ENCODE results near the gene SLC9A5. TPM values are rescaled to one million over a fixed set of nuclear protein-coding genes. Genes with fewer than 3 reads are reported as not detected.

SLC9A5 gene
- total RNA-seq, 1 experiment from 2014 or later = 5.6 TPM

DNA sequence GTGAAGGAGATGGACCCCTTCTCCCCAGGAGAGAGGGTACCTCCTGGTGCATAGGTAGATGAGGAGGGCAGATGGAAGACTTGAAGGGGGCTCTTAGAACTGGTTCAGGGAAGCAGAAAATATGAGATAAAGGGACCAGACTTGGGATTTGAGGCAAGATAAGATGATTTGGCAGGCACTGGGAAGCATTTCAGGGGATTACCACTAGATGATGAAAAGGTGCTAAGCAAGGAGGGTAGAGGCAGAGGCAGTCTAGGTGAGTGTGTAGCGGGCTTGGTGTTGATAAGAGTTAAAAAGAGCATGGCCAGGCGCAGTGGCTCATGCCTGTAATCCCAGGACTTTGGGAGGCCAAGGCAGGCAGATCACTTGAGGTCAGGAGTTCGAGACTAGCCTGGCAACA lies 14.4 kb downstream of the SLC9A5 start:
- ChIA-PET RAD21 (ENCODE audit: low non-redundant PET in 1 of 2, low total read pairs in 2 of 2, uncharacterized antibody in 2 of 2, unreplicated experiment in 2 of 2) (no interaction called here), CTCF (no interaction called here), POLR2A (no interaction called here)
- no TSS peak for BruUV-seq (replicated peaks)
- H3K4me3 ChIP-seq (replicated peaks in 1 of 2; ENCODE audit: low read depth in 1 of 2, low read length in 2 of 2) = no peak overlapping the region
- DNase-seq (ENCODE audit: low read depth, low spot score) (no peak), ATAC-seq (no peak)
- no peak for TF ChIP-seq TCF7L2 (IDR thresholded peaks at IDR 0.05; ENCODE audit: borderline replicate concordance, extremely low read depth, insufficient read depth, insufficient read length)
- TF ChIP-seq, protein P1, sequence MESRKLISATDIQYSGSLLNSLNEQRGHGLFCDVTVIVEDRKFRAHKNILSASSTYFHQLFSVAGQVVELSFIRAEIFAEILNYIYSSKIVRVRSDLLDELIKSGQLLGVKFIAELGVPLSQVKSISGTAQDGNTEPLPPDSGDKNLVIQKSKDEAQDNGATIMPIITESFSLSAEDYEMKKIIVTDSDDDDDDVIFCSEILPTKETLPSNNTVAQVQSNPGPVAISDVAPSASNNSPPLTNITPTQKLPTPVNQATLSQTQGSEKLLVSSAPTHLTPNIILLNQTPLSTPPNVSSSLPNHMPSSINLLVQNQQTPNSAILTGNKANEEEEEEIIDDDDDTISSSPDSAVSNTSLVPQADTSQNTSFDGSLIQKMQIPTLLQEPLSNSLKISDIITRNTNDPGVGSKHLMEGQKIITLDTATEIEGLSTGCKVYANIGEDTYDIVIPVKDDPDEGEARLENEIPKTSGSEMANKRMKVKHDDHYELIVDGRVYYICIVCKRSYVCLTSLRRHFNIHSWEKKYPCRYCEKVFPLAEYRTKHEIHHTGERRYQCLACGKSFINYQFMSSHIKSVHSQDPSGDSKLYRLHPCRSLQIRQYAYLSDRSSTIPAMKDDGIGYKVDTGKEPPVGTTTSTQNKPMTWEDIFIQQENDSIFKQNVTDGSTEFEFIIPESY (IDR thresholded peaks at IDR 0.05; ENCODE audit: extremely low read depth, insufficient replicate concordance, low read length) = no peak
- no peak for TF ChIP-seq YY1 (IDR thresholded peaks at IDR 0.05; ENCODE audit: extremely low read depth, insufficient replicate concordance, low read depth, low read length)
- no peaks in the 10 kb centered on the region for H3K36me3 ChIP-seq (ENCODE audit: control insufficient read depth in 1 of 2, insufficient read depth in 2 of 2, low read length in 2 of 2)
- H3K9ac ChIP-seq (ENCODE audit: low read length) = no peak overlapping the region
- H3K9me3 ChIP-seq (ENCODE audit: control insufficient read depth in 1 of 2, insufficient read depth in 1 of 2, low read depth in 1 of 2, low read length in 2 of 2) = no peaks in the 10 kb centered on the region
- peaks cover 14 to 15% of the 10 kb centered on the region in 2 experiments for H3K4me1 ChIP-seq (ENCODE audit: control insufficient read depth in 1 of 2, insufficient read depth in 2 of 2, low read length in 2 of 2)
- no peak overlapping the region for H3K27ac ChIP-seq (ENCODE audit: low read depth, low read length)
- no peaks in the 10 kb centered on the region for H3K9me2 ChIP-seq (ENCODE audit: insufficient read depth)
- no peaks in the 10 kb centered on the region for H4K20me1 ChIP-seq (ENCODE audit: insufficient read depth)
- H2AFZ ChIP-seq (ENCODE audit: low read depth, low read length, poor library complexity, severe bottlenecking) = no peak overlapping the region
- intact Hi-C loops (cut with micrococcal nuclease) = loop anchor here (5.0 kb wide), 1 partner anchor 134 kb away; no protein-coding TSS in a partner anchor
- H3K4me2 ChIP-seq (ENCODE audit: low read length) = no peak overlapping the region
- H3K79me2 ChIP-seq (ENCODE audit: insufficient read depth, low read length) = no peaks in the 10 kb centered on the region
- H3K27me3 ChIP-seq (ENCODE audit: insufficient read depth, low read length) = no peaks in the 10 kb centered on the region

DNA sequence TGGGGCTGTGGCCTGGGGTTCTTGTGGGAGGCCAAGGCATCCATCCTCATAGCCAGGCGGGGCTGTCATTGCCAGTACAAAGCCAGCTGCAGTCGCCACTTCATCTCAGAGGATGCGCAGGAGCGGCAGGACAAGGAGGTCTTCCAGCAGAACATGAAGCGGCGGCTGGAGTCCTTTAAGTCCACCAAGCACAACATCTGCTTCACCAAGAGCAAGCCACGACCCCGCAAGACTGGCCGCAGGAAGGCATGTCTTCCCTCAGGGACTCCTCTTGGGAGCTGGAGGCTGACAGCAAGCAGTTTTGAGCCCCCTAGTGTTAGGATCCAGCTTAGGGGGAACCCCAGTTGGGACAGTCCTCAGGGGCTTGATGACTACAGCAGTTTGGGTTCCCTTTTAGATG lies 15.5 kb downstream of the SLC9A5 start:
- BruUV-seq (replicated peaks) = no TSS peak
- Histone ChIP-seq H3K9me3 (ENCODE audit: control insufficient read depth in 1 of 2, insufficient read depth in 1 of 2, low read depth in 1 of 2, low read length in 2 of 2) (no peaks in the 10 kb centered on the region), H3K4me1 (ENCODE audit: control insufficient read depth in 1 of 2, insufficient read depth in 2 of 2, low read length in 2 of 2) (peaks cover 22 to 25% of the 10 kb centered on the region in 2 experiments), H3K27me3 (ENCODE audit: insufficient read depth, low read length) (no peaks in the 10 kb centered on the region), H3K36me3 (ENCODE audit: control insufficient read depth in 1 of 2, insufficient read depth in 2 of 2, low read length in 2 of 2) (no peaks in the 10 kb centered on the region), H2AFZ (ENCODE audit: low read depth, low read length, poor library complexity, severe bottlenecking) (no peak overlapping the region), H3K9me2 (ENCODE audit: insufficient read depth) (no peaks in the 10 kb centered on the region), H3K9ac (ENCODE audit: low read length) (no peak overlapping the region), H4K20me1 (ENCODE audit: insufficient read depth) (no peaks in the 10 kb centered on the region), H3K4me3 (replicated peaks in 1 of 2; ENCODE audit: low read depth in 1 of 2, low read length in 2 of 2) (no peak overlapping the region), H3K27ac (ENCODE audit: low read depth, low read length) (no peak overlapping the region), H3K79me2 (ENCODE audit: insufficient read depth, low read length) (no peaks in the 10 kb centered on the region), H3K4me2 (ENCODE audit: low read length) (no peak overlapping the region)
- DNase-seq (ENCODE audit: low read depth, low spot score) = no peak
- intact Hi-C loops (cut with micrococcal nuclease) = loop anchor here (5.0 kb wide), 1 partner anchor 133 kb away; no protein-coding TSS in a partner anchor
- ATAC-seq = no peak
- ChIA-PET RAD21 (ENCODE audit: low non-redundant PET in 1 of 2, low total read pairs in 2 of 2, uncharacterized antibody in 2 of 2, unreplicated experiment in 2 of 2) (no interaction called here), POLR2A (interaction anchor here (0.6 kb wide), 1 partner anchor 18 kb away, joined by 3 read pairs; no protein-coding TSS in a partner anchor), CTCF (no interaction called here)
- TF ChIP-seq YY1 (IDR thresholded peaks at IDR 0.05; ENCODE audit: extremely low read depth, insufficient replicate concordance, low read depth, low read length) (no peak), ZFX (IDR thresholded peaks at IDR 0.05) (no peak)
- TF ChIP-seq, protein P2, sequence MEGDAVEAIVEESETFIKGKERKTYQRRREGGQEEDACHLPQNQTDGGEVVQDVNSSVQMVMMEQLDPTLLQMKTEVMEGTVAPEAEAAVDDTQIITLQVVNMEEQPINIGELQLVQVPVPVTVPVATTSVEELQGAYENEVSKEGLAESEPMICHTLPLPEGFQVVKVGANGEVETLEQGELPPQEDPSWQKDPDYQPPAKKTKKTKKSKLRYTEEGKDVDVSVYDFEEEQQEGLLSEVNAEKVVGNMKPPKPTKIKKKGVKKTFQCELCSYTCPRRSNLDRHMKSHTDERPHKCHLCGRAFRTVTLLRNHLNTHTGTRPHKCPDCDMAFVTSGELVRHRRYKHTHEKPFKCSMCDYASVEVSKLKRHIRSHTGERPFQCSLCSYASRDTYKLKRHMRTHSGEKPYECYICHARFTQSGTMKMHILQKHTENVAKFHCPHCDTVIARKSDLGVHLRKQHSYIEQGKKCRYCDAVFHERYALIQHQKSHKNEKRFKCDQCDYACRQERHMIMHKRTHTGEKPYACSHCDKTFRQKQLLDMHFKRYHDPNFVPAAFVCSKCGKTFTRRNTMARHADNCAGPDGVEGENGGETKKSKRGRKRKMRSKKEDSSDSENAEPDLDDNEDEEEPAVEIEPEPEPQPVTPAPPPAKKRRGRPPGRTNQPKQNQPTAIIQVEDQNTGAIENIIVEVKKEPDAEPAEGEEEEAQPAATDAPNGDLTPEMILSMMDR (IDR thresholded peaks at IDR 0.05 in 2 of 3, conservative IDR thresholded peaks at IDR 0.05 in 1 of 3; ENCODE audit: borderline replicate concordance in 1 of 3, insufficient read depth in 1 of 3, low read depth in 2 of 3, low read length in 2 of 3) = peak in 2 of 3 experiments; percentile 22 to 28; a peak in 3 of 6 replicates

All from HCT116 (cell line).